Adrenal gland (tissue), 5 donors: ENCODE measurements around the gene STARD3NL.

Experiments
- POLR2A ChIP-seq, 2 donors: fragments of 450-650 bp; IDR thresholded peaks; one replicate each; pipeline ENCODE4 v1.6.1; 2017; ENCODE audit warnings: antibody characterized with exemption in 2 of 2, mild to moderate bottlenecking in 2 of 2, moderate library complexity in 1 of 2
- TF ChIP-seq, protein P1 (sequence below), 6 experiments: fragments of 450-650 bp in 4 of 6; fragments of 200-600 bp in 2 of 6; sonication (generic) in 1 of 6; IDR thresholded peaks; 1 replicate in 5 of 6; 2 replicates in 1 of 6; pipeline versions ENCODE4 v1.5.1 to v1.8.0; 2016 to 2021; ENCODE audit warnings: antibody characterized with exemption in 6 of 6, mild to moderate bottlenecking in 2 of 6, moderate library complexity in 1 of 6
- donor health status: DM: no; HTN: no; CAD: no.

DNA sequence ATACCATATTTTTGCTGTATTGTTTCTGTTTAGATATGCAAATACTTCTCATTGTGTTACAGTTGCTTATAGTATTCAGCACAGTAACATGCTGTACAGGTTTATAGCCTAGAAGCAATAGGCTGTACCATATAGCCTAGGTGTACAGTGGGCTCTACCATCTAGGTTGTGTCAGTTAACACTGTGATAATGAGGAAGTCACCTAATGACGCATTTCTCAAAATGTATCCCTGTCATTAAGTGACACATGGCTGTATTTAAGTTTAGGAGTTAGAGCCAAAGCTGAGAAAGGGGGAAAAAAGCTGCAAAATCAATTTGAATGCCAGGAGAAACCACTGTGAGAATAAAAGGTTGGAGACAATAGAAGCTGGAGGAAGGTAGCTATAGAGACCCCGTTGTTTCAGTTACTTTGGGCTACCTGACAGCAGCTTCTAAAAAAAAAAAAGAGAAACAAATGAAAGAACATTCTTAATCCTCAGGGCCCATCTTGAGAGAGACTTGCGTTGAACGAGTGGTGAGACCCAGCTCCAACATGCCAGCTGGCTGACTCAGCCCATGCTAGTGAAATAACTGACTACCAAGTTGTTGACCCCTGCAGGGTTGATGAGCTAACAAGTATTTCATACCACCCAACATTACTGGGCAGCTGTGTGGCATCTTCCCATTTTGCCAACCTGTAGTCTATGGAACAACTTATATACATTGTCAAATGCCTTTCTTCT lies 8.7 kb downstream of the STARD3NL start:
- TF ChIP-seq, protein P1, sequence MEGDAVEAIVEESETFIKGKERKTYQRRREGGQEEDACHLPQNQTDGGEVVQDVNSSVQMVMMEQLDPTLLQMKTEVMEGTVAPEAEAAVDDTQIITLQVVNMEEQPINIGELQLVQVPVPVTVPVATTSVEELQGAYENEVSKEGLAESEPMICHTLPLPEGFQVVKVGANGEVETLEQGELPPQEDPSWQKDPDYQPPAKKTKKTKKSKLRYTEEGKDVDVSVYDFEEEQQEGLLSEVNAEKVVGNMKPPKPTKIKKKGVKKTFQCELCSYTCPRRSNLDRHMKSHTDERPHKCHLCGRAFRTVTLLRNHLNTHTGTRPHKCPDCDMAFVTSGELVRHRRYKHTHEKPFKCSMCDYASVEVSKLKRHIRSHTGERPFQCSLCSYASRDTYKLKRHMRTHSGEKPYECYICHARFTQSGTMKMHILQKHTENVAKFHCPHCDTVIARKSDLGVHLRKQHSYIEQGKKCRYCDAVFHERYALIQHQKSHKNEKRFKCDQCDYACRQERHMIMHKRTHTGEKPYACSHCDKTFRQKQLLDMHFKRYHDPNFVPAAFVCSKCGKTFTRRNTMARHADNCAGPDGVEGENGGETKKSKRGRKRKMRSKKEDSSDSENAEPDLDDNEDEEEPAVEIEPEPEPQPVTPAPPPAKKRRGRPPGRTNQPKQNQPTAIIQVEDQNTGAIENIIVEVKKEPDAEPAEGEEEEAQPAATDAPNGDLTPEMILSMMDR (IDR thresholded peaks at IDR 0.05) = no peak
- TF ChIP-seq POLR2A (IDR thresholded peaks at IDR 0.05) = no peak
